ENCODE measurements around the gene ARHGDIG.
A peak's percentile ranks its signal among the peaks of the same experiment; 100 is the strongest.

Gene ARHGDIG

GRCh38 chr16:282491-282890 lies 2.1 kb downstream of the ARHGDIG start:
- TF ChIP-seq, protein P1, sequence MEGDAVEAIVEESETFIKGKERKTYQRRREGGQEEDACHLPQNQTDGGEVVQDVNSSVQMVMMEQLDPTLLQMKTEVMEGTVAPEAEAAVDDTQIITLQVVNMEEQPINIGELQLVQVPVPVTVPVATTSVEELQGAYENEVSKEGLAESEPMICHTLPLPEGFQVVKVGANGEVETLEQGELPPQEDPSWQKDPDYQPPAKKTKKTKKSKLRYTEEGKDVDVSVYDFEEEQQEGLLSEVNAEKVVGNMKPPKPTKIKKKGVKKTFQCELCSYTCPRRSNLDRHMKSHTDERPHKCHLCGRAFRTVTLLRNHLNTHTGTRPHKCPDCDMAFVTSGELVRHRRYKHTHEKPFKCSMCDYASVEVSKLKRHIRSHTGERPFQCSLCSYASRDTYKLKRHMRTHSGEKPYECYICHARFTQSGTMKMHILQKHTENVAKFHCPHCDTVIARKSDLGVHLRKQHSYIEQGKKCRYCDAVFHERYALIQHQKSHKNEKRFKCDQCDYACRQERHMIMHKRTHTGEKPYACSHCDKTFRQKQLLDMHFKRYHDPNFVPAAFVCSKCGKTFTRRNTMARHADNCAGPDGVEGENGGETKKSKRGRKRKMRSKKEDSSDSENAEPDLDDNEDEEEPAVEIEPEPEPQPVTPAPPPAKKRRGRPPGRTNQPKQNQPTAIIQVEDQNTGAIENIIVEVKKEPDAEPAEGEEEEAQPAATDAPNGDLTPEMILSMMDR (IDR thresholded peaks at IDR 0.05; ENCODE audit: insufficient read depth, missing control alignments), result no peak
- DNase-seq (ENCODE audit: insufficient read length, low spot score), result no peak
- FAIRE-seq, result no peak

DNA sequence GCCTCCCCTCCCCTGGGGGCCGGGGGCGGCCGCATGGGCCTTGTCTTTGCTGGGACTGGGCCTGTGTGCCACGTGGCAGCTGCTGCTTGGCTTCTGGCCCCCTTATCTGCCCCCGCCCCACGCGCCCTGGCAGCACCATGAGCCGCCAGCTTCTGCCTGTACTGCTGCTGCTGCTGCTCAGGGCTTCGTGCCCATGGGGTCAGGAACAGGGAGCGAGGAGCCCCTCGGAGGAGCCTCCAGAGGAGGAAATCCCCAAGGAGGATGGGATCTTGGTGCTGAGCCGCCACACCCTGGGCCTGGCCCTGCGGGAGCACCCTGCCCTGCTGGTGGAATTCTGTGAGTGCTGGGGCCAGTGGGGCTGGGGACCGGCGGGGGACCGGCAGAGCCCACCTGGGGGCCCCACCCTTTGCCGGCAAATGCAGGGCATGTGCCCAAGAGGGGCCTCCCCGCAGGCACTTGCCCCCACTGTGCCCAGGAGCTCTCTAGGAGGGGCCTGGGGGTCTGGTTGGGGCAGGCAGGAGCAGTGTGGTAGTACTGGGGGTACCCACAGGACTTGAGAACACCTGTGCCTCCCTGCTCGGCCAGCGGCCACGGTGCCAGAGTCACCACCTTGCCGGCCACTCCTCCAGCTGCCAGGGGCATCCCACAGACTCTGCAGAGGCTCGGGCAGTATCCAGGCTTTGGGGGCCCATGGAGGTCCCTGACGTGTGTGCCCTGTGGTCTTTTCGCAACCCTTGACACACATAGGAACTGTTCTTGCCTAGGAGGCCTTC lies 2.8 kb downstream of the ARHGDIG start, which contains the start of gene PDIA2:
TSS of gene PDIA2 (plus strand) at position 132 of the 773 bp plus-strand sequence. CDS start at position 138, 6 bp downstream.
- FAIRE-seq, result no peak
- TF ChIP-seq, protein P1 (IDR thresholded peaks at IDR 0.05; ENCODE audit: insufficient read depth, missing control alignments), result no peak

GRCh38 chr16:284204-285120 lies 4.1 kb downstream of the ARHGDIG start:
- no peak for DNase-seq (ENCODE audit: insufficient read length, low spot score)
- FAIRE-seq, result no peak
- TF ChIP-seq, protein P1 (IDR thresholded peaks at IDR 0.05; ENCODE audit: insufficient read depth, missing control alignments), result no peak

More for the DNA sequence above, 2.8 kb downstream of the ARHGDIG start, which contains the start of gene PDIA2:
- DNase-seq (ENCODE audit: insufficient read length, low spot score), result no peak

DNA sequence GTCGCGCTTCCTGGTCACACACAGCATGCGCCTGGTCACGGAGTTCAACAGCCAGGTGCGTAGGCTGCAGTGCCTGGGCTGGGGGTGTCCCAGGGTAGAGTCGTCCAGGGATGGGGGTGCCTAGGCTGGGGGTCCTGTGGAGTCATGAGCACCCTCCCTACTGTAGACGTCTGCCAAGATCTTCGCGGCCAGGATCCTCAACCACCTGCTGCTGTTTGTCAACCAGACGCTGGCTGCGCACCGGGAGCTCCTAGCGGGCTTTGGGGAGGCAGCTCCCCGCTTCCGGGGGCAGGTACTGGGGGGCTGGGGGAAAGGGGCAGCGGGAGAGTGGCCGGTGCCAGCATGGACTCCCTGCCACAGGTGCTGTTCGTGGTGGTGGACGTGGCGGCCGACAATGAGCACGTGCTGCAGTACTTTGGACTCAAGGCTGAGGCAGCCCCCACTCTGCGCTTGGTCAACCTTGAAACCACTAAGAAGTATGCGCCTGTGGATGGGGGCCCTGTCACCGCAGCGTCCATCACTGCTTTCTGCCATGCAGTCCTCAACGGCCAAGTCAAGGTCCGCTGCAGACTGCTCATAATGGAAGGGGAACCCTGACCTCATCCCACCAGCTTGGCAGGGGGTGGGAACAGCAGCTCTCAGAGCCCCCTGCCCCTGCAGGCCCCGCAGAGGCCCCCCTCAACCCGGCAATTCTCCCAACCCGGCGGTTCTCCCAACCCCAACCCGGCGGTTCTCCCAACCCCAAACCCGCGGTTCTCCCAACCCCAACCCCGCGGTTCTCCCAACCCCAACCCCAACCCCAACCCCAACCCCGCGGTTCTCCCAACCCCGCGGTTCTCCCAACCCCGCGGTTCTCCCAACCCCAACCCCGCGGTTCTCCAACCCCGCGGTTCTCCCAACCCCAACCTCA lies 5.0 kb downstream of the ARHGDIG start:
- no peak for DNase-seq (ENCODE audit: insufficient read length, low spot score)
- TF ChIP-seq, protein P1 (IDR thresholded peaks at IDR 0.05; ENCODE audit: insufficient read depth, missing control alignments), result no peak
- no peak for FAIRE-seq

- FAIRE-seq (no peak), DNase-seq (ENCODE audit: insufficient read length, low spot score) (no peak)
- TF ChIP-seq, protein P1 (IDR thresholded peaks at IDR 0.05; ENCODE audit: insufficient read depth, missing control alignments), result no peak
Measured at GRCh38 chr16:286491-287297, 6.3 kb downstream of the ARHGDIG start.

DNA sequence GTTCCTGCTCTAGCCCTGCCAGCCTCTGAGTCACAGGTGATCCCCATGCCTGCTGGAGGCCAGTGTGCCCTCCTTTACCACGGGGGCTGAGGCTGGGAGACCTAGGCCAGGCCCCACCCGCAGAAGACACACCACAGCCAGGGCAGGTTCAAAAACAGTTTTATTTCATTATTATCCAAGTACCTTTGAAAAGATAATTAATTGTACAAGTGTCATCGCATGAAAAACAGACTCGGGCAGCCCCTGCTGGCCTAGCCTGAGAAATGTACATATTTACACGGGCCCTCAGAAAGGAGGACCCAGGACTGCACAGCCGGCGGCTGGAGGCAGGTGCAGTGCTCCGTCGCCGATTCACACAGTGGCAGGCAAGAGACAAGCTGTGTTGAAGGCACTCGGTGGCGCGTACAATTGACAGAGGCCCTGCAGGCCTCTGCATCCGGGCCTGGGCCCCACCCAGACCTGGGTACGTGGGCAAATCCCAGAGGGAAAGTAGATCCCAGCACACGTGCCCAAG lies 7.0 kb downstream of the ARHGDIG start:
- FAIRE-seq (no peak), DNase-seq (ENCODE audit: insufficient read length, low spot score) (no peak)
- TF ChIP-seq, protein P1 (IDR thresholded peaks at IDR 0.05; ENCODE audit: insufficient read depth, missing control alignments), result peak; percentile 25
